Uterine smooth muscle cell (primary cell): ENCODE data around the gene WHAMM. TPM values are rescaled to one million over a fixed set of nuclear protein-coding genes. Genes with fewer than 3 reads are reported as not detected.

Experiments used
- total RNA-seq: library from RNA; depleted of rRNA; stranded (reverse); fragments of >200 nt; gene quantifications from 2 replicates; pipeline ENCODE4 v1.2.3, GENCODE V29; 2014

Gene WHAMM, protein sequence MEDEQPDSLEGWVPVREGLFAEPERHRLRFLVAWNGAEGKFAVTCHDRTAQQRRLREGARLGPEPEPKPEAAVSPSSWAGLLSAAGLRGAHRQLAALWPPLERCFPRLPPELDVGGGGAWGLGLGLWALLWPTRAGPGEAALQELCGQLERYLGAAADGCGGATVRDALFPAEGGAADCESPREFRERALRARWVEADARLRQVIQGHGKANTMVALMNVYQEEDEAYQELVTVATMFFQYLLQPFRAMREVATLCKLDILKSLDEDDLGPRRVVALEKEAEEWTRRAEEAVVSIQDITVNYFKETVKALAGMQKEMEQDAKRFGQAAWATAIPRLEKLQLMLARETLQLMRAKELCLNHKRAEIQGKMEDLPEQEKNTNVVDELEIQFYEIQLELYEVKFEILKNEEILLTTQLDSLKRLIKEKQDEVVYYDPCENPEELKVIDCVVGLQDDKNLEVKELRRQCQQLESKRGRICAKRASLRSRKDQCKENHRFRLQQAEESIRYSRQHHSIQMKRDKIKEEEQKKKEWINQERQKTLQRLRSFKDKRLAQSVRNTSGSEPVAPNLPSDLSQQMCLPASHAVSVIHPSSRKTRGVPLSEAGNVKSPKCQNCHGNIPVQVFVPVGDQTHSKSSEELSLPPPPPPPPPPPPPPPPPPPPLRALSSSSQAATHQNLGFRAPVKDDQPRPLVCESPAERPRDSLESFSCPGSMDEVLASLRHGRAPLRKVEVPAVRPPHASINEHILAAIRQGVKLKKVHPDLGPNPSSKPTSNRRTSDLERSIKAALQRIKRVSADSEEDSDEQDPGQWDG
- total RNA-seq, result 4.4 and 4.6 TPM in 2 replicates

DNA sequence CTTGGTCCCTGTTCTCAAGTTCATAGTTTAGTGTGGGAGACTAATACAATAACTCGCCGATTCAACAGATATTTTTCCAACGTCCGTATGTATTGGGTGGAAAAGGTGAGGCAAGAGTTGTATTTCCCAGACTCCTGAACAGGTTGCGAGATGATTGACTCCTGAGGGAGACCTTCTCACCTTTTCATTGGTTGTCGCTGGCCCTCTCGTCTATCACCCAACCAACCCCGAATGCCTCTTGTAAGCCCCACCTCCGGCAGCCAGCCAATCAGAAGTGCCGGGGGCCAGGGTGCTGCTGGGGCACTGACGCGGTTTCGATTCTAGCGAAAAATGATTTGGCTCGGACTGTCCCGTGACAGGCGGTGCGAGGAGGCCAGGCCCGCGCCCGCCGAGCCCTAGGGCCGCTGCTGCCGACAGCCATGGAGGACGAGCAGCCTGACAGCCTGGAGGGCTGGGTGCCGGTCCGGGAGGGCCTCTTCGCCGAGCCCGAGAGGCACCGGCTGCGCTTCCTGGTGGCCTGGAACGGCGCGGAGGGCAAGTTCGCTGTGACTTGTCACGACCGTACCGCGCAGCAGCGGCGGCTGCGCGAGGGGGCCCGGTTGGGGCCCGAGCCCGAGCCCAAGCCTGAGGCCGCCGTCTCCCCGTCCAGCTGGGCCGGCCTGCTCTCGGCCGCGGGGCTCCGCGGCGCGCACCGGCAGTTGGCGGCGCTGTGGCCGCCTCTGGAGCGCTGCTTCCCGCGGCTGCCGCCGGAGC is at the start of gene WHAMM:
Gene WHAMM (plus strand): TSS at position 321 of the 753 bp plus-strand sequence. CDS start 99 bp downstream, at position 420.

DNA sequence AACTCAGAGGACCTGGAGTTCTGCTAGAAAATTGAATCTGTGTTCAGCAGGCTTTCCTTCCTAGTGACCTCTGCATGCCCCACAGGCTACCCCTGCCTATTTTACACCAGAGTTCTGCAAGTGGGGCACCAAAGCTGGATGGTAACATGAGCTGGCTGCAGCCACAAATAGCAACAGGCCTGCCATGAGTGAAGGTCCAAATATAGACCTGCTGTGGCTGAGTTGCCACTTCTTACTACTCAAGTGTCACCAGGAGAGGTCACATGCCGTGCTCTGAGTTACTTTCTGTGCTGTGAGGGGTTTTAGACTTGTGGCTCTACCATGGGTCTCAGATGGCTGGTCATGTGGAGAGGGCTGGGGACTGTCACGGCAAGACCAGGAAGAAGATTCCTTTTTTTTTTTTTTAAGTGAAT is 3.4 kb upstream of the WHAMM start, which contains the start of gene FSD2:
Gene FSD2 (minus strand): TSS at position 76 of the 413 bp plus-strand sequence. CDS start 18,679 bp downstream, outside the sequence.

Other genes starting within 250 kb of the WHAMM start
- 34.7 and 35.2 TPM in 2 replicates for gene CPEB1, start 162.3 kb upstream of the WHAMM start, total RNA-seq
- 0.22 and 0.75 TPM in 2 replicates for gene AP3B2, start 99.8 kb upstream of the WHAMM start, total RNA-seq
- not detected in 2 replicates for gene FSD2, start 3.6 kb upstream of the WHAMM start, total RNA-seq
- 5.8 and 11.0 TPM in 2 replicates for gene HOMER2, start 143.1 kb downstream of the WHAMM start, total RNA-seq
- 30.1 and 40.6 TPM in 2 replicates for gene RAMAC, start 176.6 kb downstream of the WHAMM start, total RNA-seq
- 10.4 and 10.9 TPM in 2 replicates for gene C15orf40, start 202.0 kb downstream of the WHAMM start, total RNA-seq